GM19023 (cell line): ENCODE measurements around the gene LRIG1.

Experiments
- ATAC-seq: cut with Tn5 transposase; IDR thresholded peaks from one replicate; pipeline ENCODE4 v1.9.1; 2021; ENCODE audit warnings: mild to moderate bottlenecking, moderate library complexity; ENCODE audit not compliant: unreplicated experiment

Gene LRIG1

DNA sequence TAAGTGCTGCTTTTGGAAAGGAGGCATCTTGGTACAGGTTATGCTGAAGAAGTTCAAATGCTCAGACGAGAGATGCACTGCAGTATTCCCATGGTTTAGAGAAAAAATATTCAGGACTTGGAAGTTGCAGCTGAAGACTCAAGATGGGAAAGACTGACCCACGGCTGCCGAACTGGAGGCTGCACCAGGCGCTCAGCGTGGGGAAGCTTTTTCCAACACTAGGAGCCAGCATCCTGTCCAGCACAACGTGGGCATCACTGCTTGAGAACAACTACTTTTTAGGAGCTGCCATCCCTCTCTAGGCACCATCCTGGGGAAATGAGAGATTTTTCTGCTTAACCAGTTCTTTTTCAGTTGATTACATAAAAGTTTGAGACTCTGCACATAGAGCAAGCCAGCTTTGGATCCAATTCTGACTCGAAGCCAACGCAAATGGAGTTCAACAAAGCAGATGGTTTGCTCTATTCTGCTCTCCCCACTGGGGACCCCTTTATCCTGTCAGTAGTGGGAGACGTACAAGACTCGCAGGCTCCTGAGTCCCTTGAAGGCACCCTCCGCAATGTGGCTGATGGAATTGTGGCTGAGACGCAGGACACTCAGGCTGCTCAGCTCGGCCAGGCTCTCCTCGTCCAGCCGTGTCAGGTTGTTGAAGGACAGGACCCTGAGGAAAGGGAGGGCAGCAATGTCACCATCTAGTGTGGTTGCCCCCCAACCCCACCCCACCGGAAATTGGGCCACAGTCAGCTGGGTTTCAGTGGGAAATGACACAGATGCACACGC, 93.8 kb downstream of the LRIG1 start:
- no peak for ATAC-seq

DNA sequence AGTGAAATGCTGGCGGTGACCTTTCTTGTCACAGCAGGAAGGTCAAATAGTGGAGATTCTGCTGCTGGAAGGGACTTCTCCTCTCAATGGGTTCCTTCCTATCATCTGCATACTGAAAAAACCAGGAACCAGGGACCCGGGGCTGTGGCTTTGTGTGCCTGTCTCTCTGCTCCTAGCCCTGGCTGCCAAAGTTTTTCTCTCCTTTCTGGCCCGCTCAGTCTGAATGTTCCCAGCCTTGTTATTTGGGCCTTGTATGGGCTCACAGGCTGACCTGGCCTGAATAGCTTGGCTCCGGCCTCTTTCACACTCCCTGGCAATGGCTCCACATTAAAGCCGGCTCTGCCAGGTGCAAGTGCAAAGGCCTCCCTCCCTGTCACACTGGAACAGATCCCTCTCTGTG, 94.7 kb downstream of the LRIG1 start:
- ATAC-seq, result no peak

DNA sequence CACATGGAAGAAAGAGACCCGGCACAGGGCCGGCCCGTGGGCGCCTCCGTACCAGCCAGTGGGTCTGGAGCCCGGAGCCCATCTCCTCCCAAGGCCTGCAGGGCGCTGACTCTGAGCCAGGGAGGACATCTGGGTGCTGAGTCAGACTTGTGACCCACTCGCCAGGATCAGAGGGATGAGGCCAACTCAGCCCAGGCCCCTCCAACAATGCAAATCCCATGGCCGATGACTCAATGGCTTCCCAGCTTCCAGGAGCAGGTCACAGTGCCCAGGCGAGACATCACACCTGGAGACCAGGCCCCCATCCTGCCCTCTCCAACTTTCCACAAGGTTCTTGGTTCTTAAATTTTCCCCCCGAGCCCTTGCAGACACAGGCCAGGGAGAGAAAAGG, 95.1 kb downstream of the LRIG1 start:
- no peak for ATAC-seq

DNA sequence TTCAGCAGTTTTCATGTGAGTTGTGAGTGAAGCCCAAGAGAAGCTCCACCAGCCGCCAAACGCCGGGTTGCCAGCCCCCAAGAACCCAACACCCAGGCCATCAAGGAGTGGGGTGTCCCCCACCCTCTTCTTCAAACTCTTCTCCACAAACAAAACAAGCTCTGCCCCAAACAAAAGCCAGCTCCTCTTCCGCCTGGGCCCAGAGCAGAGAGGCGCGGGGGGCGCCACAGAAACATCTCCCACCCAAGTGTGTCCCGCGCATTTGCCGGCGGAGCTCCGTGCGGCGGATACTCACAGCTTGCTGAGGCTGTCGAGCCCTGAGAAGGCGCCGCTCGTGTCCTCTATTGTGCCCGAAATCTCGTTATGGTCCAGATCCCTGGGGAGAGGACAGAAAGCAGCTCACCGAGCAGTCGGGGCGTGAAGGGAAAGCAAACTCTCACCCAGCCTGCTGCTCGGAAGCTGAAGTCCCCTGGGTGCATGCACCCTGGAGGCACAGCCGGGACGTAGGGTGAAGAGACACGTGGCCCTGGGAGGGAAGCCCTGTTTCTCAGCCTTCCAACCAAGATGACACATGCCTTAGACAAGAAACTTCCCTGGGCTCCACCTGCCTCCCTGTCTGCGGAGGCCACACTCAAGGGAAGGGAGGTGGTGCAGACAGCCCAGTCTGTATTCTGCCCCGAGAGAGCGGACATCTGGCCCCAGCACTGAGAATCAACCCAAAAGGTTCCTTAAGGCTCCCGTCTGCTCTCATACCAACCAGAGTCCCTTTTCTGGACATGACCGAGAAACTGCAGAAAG, 95.7 kb downstream of the LRIG1 start:
- ATAC-seq, result no peak

DNA sequence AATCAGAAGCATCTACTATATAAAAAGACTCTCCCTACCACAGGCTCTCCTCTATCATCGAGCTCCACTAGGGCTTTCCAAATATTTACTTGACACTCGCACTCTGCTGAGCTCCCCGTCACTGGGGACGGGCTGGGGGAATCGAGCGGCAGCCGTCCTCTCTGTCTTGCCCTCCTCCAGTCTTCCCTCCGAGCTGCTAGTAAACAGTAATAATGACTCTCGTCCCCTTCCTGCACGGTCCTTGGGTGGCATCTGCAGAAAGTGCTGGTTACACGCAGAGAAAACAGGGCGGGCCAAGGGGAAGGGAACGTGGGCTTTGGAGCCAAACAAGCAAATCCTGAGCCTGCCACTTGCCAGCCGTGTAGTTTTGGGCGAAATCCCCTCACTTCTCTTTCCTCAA, 96.6 kb downstream of the LRIG1 start:
- ATAC-seq, result no peak

DNA sequence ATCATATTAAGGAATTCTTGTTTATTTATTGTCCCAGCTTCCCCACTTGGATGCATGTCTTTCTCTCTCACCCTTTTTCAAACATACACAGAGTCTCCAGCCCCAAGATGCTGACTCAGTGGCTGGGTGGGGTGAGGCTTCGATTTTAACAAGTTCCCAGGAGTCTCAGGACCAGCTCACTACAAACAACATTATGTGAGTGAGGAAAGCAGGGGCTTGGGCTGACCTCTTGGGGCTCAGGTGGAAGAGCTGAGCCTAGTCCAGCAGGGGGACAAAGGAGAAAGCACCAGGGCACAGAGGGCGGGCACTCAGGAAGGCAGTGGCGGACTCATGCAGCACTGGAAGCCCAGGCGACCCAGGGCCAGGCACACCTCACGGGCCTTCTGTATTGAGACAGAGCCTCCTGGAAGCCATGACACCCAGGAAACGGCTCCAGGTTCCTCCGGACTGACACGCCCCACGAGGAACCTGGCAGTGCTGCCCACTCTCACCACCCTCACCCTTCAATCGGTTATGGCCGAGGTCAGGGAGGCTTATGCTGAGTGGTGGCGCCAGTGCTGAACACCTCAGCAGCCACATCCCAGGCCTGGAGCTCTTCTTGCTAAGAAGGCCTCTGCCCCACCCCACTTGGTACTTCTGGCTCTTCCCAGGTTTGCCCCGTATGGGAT, 97.4 kb downstream of the LRIG1 start:
- no peak for ATAC-seq

DNA sequence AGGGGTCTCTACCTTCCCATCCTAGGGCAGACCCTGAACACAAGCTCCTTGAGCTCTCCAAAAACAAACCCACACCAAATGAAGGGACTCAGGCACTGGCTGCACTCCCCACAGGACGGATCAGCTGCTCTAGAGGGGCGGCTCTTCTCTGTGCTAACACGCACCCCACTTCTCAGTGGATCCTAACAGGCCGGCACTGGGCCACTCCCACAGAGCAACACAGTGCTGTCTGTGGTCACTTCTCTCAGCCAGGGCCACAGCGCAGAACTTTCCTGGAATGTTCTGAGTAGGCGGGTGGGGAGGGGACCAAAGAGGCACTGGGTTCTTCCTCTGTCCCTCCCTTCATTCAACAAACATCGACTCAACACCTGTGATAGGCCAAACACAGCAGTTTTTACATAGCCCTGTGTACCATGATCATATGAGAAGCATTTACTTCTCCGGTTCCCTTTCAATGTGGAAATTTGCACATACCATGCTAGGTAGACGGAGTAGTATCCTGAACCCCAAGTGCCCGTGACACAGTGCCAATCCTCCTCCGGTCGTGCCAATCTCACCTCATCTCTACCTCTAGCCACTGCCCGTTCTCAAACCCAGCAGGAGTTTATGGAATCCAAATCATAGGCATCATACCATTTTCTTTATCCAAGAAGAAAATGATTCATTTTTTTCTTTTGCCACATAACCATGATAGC, 98.1 kb downstream of the LRIG1 start:
- ATAC-seq, result no peak

DNA sequence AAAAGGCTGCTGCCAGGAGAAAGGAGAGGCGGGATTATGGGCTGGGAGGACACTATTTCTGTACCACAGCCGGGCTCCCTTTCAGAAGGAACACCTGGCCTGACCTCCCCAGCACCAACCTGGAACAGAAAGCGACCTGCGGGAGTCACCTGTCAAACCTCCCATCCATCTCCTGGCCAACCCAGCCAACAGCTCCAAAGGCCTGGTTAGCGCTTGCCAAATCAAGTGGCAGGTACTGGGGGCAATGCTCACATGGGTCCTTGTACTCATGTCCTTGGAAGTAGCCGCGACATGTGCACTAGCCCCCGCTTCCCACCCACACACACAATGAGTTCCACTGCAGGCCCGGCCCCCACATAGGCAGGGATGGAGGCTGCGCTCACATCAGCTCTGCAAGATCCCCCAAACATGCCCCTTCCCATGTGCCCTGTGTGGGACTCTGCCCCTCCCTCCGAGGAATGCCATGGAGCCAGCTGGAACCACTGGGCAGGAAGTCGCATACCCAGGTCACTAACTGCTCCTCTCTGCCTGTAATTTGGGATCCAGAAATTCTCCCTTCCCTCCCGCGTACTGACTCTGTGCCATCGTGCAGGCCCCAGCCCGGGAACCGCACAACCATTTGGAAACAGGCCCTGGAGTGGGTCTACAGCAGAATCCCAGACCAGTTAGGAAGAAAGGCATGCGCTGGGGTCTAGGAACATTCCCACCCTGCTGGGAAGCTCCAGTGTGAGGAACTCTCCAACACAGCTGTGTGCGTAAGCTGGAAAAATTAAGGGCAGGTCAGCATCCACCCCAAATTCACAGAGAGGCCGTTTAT, 98.9 kb downstream of the LRIG1 start:
- no peak for ATAC-seq

DNA sequence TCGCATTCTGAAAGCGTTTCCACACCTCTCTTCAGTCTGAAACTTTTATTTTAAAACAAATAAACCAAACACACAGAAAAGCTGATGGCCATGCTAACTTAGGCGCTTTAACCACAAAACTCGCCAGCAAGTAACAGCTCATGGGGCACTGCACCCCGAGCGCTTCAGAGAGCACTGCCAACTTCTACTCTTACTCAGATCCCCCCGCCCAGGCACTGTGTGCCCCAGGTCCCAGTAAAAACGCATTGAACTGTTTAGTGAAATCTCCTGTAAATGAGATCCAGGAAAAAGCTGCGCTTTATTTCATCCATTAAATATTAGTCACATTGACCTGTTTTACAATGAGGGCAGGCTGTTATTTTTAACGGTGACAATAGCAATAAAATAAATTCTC, 99.7 kb downstream of the LRIG1 start:
- ATAC-seq, result no peak

DNA sequence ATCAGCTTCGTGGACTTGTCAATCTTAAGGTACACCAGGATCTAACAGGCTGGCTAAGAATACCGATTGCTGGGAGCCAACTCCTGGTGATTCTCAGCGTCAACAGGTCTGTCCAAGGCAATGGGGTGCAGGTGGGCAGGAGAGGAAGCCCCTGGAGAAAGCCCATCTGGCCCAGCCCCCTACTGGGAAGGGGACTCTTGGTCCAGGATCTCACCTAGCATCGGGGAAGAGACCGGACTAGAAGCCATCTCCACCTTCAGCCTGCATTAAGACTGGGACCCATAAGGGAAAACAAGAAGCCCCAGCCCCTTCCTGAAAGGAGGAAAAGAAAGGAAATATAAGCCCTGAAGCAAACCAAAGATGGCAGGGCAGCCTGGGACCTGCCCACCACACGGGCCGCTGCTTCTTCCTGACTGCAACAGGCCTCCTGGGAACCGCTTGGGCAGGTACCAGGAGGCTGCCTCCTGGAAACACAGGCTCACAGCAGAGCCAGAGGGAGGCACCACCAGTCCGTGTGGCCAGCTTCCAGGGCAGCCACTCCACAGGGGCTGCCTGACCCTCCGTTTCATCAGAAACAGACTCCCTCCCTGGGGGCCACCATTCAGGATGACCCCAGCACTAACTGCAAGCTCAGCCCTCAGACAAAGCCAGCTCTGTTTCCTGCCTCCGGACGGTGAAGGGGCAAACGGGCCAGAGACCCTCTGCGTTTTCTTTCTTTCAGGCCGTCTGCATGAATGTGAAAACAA, 100.2 kb downstream of the LRIG1 start:
- ATAC-seq, result no peak

DNA sequence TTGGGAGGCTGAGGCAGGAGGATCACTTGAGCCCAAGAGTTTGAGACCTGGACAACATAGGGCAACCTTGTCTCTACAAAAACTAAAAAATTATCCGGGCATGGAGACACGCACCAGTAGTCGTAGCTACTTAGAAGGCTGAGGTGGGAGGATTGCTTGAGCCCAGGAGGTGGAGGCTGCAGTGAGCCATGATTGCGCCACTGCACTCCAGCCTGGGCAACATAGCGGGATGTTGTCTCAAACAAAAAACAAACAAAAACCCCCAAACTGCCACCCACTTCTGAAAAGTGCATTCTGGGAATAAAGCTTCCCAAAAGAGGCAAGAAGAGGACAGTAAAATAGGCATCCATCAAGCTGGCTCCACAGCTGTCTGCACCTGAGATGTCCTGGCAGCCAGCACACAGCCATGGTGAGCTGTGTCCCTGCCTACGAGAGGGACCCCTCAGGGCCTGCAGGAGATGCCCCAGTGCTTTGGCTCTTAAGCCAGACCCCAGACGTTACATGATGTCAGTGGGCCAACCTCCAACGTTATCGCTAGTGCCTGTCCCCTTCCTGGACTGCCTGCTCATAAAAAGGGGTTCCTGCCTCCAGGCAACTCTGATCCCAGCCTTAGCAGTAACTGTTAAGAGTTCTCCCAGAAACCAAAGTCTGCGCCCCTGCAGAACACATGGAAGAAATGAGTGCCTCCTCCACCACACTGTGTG, 101.1 kb downstream of the LRIG1 start:
- no peak for ATAC-seq

DNA sequence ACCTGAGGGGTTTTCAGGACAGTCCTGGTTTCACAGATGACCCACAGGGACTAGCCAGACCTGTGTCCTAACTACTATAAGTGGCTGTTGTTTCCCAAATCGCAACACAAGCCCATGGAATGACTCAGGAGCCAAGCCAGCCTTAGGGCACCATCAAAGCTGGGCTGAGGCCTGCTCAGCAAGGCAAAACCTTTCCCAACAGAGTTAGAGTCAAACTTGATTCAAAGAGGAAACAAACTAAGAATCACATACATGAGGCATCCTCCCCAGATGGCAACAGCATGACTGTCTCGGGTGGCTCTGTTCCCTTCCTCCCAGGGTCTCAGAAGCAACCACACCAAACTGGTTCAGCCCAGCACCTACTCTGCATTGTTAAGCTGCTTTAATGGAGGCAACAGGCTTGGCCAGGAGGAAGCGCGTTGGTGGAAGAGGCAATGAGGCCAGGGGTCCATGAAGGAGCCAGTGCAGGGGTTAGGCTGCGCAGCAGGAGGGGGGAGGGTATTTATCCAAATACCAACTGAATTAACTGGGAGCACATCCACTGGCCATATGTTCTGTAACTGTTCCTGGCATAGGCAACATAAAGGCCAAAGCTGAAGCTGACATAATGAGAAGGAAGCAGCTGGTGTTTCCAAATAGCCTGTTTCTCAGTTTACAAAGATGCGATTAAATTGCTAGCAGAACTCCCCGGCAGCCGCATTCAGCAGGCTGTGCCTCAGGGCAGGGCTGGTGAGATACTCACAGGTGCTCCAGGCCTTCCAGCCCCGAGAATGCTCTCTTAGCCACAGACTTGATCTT, 102.4 kb downstream of the LRIG1 start:
- ATAC-seq, result no peak

DNA sequence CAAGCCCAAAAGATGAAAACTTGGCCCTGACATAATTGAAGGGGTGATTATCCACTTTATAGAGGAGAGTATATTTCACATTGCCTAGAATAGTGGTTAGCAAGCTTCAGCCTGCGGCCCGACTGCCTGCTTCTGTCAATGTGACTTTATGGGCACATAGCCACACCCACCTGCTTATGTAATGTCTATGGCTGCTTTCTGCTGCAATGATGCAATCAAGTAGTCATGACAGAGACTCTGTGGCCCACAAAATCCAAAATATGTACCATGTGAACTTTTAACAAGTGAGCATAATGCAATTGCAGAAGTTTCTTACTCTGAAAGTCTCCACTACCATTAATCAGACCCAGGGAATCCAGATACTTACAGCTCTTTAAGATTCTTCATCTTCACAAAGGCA, 103.1 kb downstream of the LRIG1 start:
- no peak for ATAC-seq

DNA sequence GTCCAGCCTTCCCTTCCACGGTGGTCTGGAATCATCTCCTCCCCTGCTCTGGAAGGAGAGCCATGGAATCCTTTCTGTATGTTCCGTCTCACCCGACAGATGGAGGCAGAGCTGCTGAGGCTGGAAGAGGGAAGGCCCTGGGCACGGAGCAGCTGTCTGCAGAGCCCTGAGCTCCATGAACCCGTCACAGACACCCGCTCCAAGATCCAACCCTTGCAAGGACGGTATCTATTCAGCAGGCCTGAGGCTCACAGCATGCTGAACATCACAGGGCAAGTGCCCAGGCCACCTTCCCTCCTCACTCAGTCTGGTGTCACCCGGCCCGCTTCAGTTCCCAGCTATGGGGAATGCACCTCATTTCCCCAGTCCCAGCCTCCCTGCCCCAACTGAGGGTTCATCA, 103.9 kb downstream of the LRIG1 start:
- ATAC-seq, result no peak

DNA sequence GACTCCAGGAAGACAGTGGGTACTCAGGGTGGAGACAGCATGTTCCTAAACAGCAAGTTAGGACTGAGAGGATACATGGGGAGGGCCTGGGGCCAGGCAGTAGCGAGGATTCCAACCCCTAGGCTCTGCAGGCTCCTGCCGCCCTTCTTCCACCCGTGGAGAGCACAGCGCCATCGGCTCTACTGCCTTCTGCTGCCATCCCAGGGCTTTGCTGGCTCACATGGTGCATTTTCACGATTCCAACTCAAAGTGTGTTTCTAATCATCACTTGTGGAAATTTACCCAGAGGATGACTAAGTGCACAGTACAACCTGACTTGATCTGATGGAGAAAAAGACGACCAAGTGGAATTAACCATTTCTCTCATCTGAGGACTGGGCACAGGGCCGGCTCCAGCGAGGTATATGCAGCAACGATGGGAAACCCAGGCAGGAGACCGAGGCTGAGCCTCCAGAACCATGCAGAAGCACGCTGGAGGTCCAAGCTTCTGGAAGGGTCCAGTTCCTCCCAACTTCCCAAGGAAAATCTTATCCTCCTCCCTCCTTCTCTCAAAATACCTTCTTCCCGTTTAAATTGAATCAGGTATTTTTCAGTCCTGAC, 104.6 kb downstream of the LRIG1 start:
- ATAC-seq, result no peak

DNA sequence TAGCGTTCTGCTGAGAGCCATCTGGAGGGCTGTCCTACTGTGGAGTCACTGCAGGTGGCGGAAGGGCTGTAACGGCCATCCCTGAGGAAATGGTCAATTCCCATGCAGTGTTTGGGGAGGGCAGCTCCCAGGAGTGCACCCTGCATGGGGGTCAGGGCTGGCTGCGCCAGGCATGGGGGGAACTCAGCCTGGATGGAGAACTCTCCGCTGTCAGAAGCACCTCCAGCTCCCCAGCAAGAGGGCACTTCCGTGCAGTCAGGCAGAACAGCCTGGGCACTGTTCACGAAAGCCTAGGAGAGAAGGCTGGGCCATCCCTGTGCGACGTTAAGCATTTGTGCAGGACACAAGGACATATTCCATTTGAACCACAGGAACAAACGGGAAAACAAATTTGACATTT, 105.2 kb downstream of the LRIG1 start:
- ATAC-seq, result no peak

DNA sequence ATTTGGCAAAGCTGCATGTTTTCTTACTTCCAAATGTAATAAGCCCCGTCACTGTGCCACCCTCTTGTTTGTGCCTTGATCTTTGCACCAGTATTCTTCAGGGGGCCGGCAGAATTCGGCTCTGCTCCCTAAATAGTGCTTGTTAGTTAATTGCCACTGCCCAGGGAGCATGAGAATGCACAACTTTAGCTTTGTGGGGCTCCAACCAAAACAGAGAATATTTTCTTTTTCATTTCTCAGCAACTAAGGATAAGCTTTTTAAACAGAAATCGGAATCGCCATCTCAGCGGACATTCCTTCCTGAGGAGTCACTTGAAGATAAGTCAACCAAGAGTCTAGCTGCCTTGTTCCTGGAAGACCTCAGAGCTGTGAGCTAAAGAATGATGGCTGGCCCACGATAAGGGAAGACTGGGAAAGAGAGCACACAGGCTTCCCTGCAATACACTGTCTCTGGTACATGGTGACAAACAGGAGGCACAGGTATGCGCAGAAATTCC, 106.0 kb downstream of the LRIG1 start:
- ATAC-seq, result no peak
